ENCODE results near the gene GPR152.

Gene GPR152

GRCh38 chr11:67464411-67465188 is 12.1 kb upstream of the GPR152 start:
- no peak for FAIRE-seq

GRCh38 chr11:67463680-67464410 is 11.3 kb upstream of the GPR152 start:
- no peak for FAIRE-seq

- no peak for FAIRE-seq
Measured at GRCh38 chr11:67463186-67463585, 10.7 kb upstream of the GPR152 start.

GRCh38 chr11:67458266-67458665 is 5.7 kb upstream of the GPR152 start:
- no peak for FAIRE-seq

- no peak for FAIRE-seq
Measured at GRCh38 chr11:67457453-67457852, 4.9 kb upstream of the GPR152 start.

- FAIRE-seq, result no peak
Measured at GRCh38 chr11:67456068-67456705, 3.7 kb upstream of the GPR152 start.

- no peak for FAIRE-seq
Measured at GRCh38 chr11:67455054-67455453, 2.5 kb upstream of the GPR152 start, which contains the start of gene CABP4. CABP4 (plus strand) TSS chr11:67455354; CDS start chr11:67455424, 70 bp downstream.

- FAIRE-seq, result no peak
Measured at GRCh38 chr11:67453816-67454732, 1.5 kb upstream of the GPR152 start.

GRCh38 chr11:67451658-67451976 is 912 bp downstream of the GPR152 start:
- FAIRE-seq, result no peak

- no peak for FAIRE-seq
Measured at GRCh38 chr11:67450796-67451657, 1.5 kb downstream of the GPR152 start.

- FAIRE-seq, result no peak
Measured at GRCh38 chr11:67449116-67449844, 3.2 kb downstream of the GPR152 start.

- no peak for FAIRE-seq
Measured at GRCh38 chr11:67448220-67448609, 4.3 kb downstream of the GPR152 start.

GRCh38 chr11:67445515-67445914 is 7.0 kb downstream of the GPR152 start:
- FAIRE-seq, result no peak

GRCh38 chr11:67442504-67443404 is 9.8 kb downstream of the GPR152 start:
- FAIRE-seq, result no peak

- FAIRE-seq, result no peak
Measured at GRCh38 chr11:67441731-67442351, 10.7 kb downstream of the GPR152 start.

GRCh38 chr11:67441098-67441563 is 11.4 kb downstream of the GPR152 start:
- no peak for FAIRE-seq

GRCh38 chr11:67440229-67441097 is 12.1 kb downstream of the GPR152 start:
- no peak for FAIRE-seq

All from endometrium (tissue), 2 donors.